ENCODE data around the gene CNRIP1.

DNA sequence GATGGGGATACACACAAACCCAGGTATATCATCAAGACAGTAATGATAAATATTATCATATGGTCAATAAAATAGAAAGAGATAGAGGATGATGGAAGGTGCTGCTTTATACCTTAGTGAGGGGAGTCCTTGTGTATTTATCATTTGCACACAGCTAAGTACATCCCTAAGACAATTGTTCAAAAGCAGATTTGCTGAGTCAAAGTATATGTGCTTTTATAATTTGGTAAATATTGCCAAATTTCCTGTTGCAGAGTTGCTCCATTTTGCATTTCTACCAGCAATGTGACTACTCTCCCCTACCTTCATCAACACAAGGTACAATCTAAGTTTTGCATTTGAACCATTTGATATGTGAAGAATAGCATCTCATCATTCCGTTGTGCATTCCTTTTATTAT lies 22.7 kb upstream of the CNRIP1 start:
- TF ChIP-seq ZFX (IDR thresholded peaks at IDR 0.05) (no peak), EZH2 (IDR thresholded peaks at IDR 0.05) (no peak), CBX3 (IDR thresholded peaks at IDR 0.05; ENCODE audit: low read depth) (no peak), SIN3A (IDR thresholded peaks at IDR 0.05; ENCODE audit: low read depth) (no peak)
- TF ChIP-seq, protein P1, sequence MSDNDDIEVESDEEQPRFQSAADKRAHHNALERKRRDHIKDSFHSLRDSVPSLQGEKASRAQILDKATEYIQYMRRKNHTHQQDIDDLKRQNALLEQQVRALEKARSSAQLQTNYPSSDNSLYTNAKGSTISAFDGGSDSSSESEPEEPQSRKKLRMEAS (IDR thresholded peaks at IDR 0.05), result no peak
- TF ChIP-seq, protein P2, sequence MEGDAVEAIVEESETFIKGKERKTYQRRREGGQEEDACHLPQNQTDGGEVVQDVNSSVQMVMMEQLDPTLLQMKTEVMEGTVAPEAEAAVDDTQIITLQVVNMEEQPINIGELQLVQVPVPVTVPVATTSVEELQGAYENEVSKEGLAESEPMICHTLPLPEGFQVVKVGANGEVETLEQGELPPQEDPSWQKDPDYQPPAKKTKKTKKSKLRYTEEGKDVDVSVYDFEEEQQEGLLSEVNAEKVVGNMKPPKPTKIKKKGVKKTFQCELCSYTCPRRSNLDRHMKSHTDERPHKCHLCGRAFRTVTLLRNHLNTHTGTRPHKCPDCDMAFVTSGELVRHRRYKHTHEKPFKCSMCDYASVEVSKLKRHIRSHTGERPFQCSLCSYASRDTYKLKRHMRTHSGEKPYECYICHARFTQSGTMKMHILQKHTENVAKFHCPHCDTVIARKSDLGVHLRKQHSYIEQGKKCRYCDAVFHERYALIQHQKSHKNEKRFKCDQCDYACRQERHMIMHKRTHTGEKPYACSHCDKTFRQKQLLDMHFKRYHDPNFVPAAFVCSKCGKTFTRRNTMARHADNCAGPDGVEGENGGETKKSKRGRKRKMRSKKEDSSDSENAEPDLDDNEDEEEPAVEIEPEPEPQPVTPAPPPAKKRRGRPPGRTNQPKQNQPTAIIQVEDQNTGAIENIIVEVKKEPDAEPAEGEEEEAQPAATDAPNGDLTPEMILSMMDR (IDR thresholded peaks at IDR 0.05 in 2 of 3, conservative IDR thresholded peaks at IDR 0.05 in 1 of 3; ENCODE audit: borderline replicate concordance in 1 of 3, insufficient read depth in 1 of 3, low read depth in 2 of 3, low read length in 2 of 3), result no peak
- TF ChIP-seq, protein P3, sequence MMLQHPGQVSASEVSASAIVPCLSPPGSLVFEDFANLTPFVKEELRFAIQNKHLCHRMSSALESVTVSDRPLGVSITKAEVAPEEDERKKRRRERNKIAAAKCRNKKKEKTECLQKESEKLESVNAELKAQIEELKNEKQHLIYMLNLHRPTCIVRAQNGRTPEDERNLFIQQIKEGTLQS (IDR thresholded peaks at IDR 0.05), result no peak
